ENCODE measurements around the gene PDS5B. TPM values are rescaled to one million over a fixed set of nuclear protein-coding genes. Genes with fewer than 3 reads are reported as not detected.

The PDS5B gene
- total RNA-seq, 1 donor from 2014 or later, result 25.1 TPM

DNA sequence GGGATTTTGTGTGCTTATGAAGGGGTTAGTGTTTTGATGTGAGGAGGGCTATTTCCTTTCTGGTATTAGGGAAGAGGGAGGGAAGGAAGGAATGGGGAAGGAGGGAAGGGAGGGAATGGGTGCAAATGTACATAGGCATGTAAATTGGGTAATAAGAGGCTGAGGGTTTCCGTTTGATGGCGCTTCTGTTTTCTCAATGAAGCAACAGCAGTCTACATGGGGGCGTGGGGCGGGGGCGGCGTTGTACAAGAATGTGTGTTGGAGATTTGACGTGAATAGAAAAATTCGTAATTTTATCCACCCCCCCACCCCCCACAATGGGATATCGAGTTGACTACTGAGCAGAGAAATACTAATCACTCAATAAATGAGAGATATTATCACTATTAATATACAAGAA, 52.5 kb downstream of the PDS5B start:
- DNase-seq (ENCODE audit: missing footprints) (no peak), ATAC-seq (no peak)
- intact Hi-C loops (cut with DNase I), result loop anchor here (1.0 kb wide), 1 partner anchor 52 kb away; the partner anchor contains the start of gene PDS5B

DNA sequence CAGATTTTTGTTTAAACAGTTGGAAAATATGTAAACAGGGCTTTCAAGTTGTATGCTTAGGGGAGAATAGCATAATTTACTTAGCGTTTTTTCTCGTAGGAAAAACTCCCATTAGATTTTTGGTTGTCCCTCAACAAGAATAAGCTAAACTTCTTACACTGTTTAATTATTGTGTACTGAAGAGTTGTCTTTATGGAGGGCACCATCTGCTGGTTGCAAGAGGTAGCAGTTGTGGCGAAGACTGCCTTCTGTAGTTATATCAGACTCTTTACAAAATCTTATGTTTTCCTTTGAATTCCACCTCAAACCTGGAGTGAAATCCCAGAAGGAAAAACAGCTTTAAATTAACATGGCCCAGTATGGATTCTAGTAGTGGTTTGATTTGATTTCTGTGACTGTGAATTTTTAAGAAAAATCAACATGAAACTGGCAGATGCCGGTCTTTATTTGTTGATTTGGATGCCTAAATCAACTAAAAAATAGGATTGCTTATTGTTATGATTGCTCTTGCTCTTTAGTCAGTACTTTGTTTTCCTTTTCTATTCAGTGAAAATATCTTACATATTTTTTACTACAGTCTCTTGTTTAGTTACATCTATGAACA, 53.4 kb downstream of the PDS5B start:
- DNase-seq (ENCODE audit: missing footprints), result no peak

DNA sequence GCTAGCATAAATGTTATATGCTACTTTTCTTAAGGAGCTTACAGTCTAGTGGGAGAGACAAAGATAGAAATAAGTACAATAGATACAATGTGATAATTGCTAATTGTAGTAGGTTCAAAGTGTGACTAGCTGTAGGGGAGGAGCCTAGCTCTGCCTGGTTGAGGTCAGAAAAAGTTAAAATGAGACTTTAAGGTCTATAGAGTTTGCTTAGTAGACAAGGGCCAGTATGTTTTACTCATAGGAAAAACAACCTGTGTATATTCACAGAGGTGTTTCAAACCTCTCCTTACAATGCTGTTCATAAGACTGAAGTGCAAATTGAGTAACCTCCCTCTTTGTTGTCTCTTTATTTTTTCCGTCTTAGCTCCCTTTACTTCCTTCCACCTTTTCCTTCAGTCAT, 56.1 kb downstream of the PDS5B start:
- intact Hi-C loops (cut with DNase I), result loop anchor here (5.0 kb wide), 1 partner anchor 900 kb away; no protein-coding TSS in a partner anchor
- no peak for DNase-seq (ENCODE audit: missing footprints)
- no peak for ATAC-seq

More for the DNA sequence above, 53.4 kb downstream of the PDS5B start:
- ATAC-seq, result peak; percentile 57
- intact Hi-C loops (cut with DNase I), result loop anchor here (1.0 to 5.0 kb wide), 2 partner anchors 53 to 903 kb away; partner anchors contain the start of gene PDS5B

DNA sequence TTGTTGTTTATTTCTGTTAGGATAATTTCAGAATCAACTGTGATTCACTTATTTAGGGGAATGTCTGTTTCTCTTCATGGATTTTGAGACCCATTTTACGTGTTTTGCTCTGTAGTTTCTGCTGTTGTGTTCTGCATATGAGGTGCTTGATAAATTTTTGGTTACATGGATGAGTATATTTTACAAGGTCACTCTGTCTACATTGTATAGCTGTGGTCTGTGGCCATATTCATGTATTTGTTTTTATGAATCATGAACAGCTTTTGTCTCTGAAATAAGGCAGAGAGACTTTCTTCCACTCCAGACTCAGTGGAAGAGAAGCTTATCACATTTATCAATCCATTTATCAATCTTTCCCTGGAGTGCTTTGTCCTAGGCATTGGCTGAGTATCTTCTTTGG, 56.6 kb downstream of the PDS5B start:
- intact Hi-C loops (cut with DNase I), result loop anchor here (5.0 kb wide), 1 partner anchor 899 kb away; no protein-coding TSS in a partner anchor
- DNase-seq (ENCODE audit: missing footprints), result no peak
- no peak for ATAC-seq

DNA sequence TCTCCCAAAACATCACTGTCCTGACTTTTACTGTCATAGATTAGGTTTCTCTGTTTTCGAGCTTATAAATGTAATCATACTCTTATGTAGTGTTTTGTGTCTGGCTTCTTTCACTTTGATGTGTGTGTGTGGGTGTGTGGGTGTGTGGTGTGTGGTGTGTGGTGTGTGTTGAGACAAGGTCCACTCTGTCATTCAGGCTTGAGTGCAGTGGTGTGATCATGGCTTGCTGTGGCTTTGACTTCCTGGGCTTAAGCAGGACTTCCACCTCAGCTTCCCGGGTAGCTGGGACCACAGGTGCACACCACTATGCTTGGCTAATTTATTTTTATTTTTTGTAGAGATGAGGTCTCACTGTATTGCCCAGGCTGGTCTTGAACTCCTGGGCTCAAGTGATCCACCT, 59.6 kb downstream of the PDS5B start:
- no peak for ATAC-seq
- intact Hi-C loops (cut with DNase I), result no loop called here

DNA sequence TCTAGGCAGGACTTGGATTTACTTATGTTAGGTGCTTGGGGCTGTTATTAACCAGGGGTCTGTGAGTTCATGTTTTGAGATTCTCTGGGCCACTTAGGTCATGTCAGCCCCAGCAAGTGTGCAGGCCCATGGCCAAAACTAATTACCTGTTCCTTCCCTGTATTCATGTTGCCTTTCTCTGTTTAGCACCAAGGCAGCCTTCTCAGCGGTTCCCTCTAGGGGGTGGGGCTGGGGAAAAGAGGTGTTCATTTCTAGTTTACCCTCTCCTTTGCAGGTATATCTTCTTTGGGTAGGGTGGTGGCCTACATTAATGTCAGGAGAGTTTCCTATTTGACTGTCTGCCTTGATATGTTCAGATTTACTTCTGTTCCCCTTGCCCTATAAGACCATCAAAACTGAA, 61.7 kb downstream of the PDS5B start:
- ATAC-seq, result no peak
- no peak for DNase-seq (ENCODE audit: missing footprints)
- intact Hi-C loops (cut with DNase I), result no loop called here

More for the DNA sequence above, 59.6 kb downstream of the PDS5B start:
- no peak for DNase-seq (ENCODE audit: missing footprints)

DNA sequence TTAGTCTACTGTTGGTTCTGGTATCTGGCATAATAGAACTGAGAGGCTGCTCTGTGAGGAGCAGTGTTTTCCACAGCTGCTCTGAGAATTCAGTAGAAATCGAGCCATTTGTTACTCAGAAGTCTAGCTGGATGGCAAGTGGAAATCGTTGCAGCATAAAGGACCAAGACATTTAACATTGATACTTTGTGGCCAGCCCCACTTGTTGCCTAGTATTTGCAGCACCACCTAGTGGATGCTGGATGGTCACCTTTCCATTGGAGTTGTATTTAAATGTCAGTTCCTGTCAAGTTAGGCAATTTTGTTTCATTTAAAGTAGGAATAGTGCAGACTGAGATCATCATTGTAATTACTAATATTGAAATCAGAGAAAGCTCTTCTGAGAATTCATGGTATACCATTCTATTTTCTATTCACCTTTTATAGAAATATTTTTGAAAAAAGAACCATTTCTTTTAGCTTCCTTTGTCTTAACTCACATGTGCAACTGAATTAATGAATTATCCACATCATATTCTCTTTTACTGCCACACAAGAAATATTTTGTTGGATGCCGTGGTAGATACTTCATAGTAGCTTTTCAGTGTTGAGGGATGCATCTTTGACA, 64.6 kb downstream of the PDS5B start:
- no peak for DNase-seq (ENCODE audit: missing footprints)
- intact Hi-C loops (cut with DNase I), result no loop called here
- ATAC-seq, result no peak

DNA sequence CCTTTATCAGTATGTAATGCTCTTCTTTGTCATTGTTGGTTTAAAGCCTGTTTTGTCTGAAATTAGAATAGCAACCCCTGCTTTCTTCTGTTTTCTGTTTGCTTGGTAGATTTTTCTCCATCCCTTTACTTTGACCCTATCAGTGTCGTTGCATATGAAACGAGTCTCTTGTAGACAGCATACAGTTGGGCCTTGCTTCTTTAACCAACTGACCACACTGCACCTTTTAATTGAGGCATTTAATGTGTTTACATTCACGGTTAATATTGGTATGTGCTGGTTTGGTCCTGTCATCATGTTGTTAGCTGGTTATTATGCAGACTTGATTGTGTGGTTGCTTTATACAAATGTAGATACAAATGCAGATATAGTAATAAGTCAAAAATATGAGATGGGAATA, 71.1 kb downstream of the PDS5B start:
- DNase-seq (ENCODE audit: missing footprints), result no peak
- ATAC-seq, result no peak
- intact Hi-C loops (cut with DNase I), result no loop called here

DNA sequence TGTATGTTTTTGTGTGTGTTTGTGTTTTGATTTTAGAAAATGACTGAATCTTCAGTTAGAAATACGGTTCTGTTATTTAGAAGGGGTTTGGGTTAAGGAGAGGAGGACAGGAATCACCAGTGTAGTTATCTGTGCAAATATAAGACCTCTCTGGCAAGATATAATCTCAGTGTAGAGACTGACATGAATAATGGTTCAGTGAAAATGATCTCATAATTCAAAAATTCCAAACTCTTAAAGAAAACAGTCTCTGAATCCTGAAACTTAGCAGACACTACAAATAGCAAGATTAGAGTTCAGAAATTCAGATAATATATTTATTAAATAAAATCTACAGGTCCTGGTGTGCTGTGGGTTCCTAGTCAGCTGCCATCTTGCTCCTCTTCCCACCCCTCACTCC, 73.5 kb downstream of the PDS5B start:
- DNase-seq (ENCODE audit: missing footprints) (no peak), ATAC-seq (no peak)
- intact Hi-C loops (cut with DNase I), result no loop called here

DNA sequence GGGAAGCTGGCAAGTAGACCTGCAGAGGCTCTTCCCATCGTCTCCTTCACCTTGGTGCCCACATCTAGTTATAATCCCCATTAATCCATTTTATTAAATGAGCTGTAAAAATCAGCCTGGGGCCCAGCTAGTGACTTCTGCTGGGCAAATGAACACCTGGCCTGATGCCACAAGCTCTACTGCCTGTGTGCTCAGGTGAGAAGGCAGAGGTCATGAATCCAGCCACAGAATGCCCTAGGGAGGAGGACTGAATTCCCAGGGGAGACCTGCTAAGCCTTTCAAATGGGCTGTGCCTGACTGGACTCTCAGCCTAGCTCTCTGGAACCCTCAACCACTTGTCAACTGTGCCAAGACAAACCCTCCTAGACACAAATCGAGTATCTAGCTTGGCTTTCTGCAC, 74.0 kb downstream of the PDS5B start:
- ATAC-seq (no peak), DNase-seq (ENCODE audit: missing footprints) (no peak)
- intact Hi-C loops (cut with DNase I), result no loop called here

DNA sequence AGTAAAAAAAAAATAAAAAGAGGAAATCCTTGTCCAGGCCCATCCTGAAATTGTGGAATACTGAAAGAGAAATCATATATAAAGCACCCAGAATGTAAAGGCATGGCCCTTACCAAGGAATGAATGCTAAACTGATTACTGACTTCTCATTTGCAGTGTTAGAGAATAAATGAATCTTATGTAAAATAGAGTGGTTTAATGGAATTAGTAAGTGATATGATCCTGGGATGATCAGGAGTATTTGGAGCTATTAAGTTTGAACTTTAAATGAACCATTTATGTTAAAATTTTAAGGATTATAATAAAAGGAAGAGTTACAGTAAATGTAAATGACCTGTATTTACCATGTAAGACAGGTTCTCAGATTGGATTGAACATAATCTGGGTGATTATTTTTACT, 75.4 kb downstream of the PDS5B start:
- no peak for DNase-seq (ENCODE audit: missing footprints)
- intact Hi-C loops (cut with DNase I), result no loop called here
- ATAC-seq, result no peak

DNA sequence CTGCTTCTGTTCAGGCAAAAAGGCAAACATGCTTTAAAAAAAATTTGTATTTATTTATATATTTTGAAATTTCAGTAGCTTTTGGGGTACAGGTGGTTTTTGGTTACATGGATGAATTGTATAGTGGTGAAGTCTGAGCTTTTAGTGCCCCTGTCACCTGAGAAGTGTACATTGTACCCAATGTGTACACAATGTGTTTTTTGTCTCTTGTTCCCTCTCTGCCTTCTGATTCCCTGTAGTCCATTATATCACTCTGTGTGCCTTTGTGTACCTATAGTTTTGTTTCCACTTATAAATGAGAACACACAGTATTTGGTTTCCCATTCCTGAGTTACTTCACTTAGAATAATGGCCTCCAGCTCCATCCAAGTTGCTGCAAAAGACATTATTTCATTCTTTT, 77.4 kb downstream of the PDS5B start:
- DNase-seq (ENCODE audit: missing footprints) (no peak), ATAC-seq (no peak)
- intact Hi-C loops (cut with DNase I), result no loop called here

DNA sequence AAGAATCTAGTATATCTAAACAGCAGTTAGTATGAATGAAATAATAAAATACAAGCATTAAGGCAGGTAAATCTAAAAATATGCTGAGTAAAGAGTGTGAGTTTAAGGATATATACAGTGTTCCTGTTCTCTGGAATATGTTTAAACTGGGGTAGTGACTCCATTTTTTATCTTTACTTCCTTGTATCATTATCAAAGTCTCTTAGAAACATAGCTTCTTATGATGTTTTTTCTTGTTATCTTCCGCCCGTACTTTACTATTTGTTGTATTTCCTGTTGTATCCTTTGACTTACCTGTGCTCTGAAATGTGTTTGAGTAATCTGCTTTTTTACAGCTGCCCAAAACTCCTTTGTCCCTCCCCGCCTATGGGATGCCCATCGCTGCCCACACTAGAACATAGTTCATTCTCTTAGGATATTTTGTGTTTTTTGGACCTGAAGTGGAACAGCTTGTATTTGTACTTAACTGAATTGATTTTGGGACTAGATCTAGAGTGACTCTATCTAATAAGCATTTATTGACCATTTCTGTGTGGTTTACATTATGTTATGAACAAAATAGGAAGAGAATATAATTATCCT, 80.8 kb downstream of the PDS5B start:
- intact Hi-C loops (cut with DNase I), result no loop called here
- ATAC-seq, result no peak
- no peak for DNase-seq (ENCODE audit: missing footprints)

DNA sequence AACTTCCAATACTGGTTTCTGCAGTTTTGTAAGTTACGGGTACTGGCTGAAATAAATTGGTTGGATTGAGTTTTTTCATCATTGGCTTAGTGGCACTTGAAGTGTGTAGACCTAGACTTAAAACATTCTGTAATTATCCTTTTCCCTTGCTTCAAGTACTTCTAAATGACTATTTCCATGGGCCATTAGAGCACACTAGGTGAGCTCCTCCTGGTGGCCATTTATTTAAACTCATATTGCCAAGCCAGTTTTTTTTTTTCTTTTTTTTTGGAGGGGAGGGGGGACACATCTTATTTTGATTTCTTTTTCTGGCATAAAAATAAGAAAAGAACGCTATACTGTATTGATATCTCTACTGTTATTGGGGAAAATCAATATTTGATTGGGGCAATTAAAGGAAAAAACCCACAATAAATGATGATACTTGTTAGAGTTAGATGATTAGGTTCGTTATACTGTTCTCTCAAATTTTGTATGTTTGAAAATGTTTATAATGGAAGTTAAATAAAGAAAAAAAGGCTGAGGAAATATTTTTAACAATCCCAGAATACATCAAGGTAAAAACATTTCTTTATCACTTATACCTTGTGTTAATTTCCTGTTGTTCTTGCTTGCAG, 82.9 kb downstream of the PDS5B start:
- no peak for ATAC-seq
- no peak for DNase-seq (ENCODE audit: missing footprints)
- intact Hi-C loops (cut with DNase I), result no loop called here

DNA sequence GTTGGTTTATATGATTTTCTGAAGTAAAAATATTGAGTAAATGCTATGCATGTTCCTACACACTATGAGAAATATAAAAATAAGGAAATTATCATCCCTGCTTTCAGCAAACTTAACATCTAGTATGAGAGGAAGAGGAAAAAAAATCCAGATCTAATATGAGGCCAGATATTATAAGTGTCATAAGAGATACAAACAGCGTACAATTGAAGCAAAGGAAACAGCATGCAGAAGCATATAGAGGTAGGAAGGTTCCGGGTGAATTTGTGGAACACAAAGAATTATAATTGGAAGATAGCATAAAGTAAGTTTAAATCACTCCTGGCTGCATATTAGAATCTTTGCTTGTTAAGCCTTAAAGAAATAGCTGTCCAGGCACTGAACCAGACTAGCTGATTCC, 88.3 kb downstream of the PDS5B start:
- no peak for DNase-seq (ENCODE audit: missing footprints)
- ATAC-seq, result no peak
- intact Hi-C loops (cut with DNase I), result no loop called here

DNA sequence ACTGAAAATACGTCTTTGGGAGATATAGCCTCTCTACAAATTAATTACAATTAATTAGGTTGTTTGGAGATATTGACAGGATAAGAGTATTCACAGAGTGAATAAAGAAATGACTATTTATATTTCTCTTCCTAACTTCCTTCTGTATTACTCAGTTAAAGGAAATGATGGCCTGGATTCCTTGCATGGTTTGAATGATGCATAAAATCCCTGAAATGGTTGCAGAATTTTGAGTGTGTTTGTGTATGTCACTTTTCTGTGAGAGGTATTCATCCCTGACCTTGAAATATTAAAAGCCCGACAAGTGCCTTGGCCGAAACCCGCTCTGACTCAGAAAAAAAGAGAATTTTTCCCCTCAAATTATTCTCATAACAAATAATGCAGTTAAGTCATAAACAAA, 90.0 kb downstream of the PDS5B start:
- intact Hi-C loops (cut with DNase I), result no loop called here
- ATAC-seq (no peak), DNase-seq (ENCODE audit: missing footprints) (no peak)

DNA sequence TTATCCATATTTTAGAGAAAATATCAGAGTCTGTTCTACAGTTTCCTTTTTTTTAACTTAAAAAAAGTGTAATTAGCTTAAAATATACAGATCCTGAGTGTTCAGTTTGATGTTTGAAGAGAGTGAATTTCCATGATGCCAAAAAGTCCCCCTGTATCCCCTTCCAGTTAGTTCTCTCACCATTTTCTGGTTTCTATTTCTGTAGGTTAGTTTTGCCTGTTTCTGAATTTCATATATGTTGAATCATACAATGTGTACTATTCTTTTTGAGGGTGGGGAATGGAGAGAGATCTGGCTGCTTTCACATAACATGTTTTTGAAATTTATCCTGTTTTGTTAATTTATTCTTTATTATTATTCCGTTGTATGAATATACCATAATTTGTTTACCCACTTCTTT, 95.9 kb downstream of the PDS5B start:
- DNase-seq (ENCODE audit: missing footprints), result no peak
- intact Hi-C loops (cut with DNase I), result no loop called here
- no peak for ATAC-seq

DNA sequence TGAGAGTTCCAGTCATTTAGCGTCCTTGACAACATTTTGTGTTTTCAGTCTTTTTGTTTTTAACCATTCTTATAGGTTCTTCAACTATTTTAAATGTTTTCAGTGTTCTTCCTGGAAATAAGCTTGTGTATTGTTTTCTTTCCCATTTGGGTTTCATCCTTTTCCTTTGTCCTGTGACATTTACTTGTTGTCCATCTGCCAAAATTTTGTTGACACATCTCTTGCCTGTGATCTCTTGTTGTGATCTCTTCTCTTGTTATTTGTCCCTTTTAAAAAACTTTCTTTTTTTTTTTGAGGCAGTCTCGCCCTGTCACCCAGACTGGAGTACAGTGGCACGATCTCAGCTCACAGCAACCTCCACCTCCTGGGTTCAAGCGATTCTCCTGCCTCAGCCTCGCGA, 96.5 kb downstream of the PDS5B start:
- DNase-seq (ENCODE audit: missing footprints), result no peak
- ATAC-seq, result no peak
- intact Hi-C loops (cut with DNase I), result no loop called here

DNA sequence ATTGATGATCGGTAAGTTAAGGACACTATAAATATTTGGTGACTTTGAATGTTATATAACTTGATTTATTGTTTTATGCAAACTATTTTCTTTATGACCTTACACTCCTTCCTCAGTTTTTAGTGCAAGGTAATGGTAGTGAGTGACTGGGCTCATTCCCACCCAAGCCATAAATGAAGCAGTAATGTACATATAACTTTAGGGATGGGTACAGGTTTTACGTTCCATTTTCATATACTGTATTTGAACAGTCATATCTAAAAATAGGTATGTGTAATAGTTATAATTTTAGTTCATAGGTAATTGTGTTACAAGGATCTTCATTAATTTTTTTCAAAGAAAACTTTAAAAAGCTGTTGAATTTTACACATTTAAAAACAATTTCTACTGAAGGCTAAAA, 101.0 kb downstream of the PDS5B start:
- ATAC-seq (no peak), DNase-seq (ENCODE audit: missing footprints) (no peak)
- intact Hi-C loops (cut with DNase I), result no loop called here

DNA sequence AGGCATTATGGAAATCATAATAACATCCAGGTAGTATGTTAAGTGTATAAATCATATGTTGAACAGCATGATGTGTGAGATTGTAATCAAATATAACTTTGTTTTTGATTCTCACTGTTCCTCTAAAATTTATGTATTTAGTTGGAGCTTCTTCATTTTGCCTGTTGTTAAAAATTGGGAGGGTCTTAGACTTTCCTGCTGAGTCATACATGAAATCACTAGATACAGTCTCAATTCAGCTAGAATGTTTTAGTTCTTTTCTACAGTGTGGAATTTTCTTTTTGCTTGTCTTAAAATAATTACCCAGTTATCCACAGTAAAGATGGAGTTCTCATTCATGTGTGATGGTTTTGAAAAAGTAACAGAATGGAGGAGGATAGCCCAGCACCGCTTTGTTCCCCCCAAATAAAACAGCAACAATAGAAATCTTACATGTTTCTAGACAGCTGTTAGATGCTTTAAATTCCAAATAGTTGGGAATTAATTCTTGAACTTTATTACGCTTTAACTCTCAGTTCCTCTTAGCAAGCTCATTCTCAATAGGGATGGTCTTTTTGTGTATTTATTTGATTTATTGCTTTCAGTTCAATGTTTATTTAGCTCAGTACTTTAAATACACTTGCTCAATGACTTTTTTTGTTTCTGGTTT, 109.5 kb downstream of the PDS5B start:
- DNase-seq (ENCODE audit: missing footprints) (no peak), ATAC-seq (no peak)
- intact Hi-C loops (cut with DNase I), result no loop called here
